ENCODE measurements around the gene SDHB. TPM values are rescaled to one million over a fixed set of nuclear protein-coding genes. Genes with fewer than 3 reads are reported as not detected.

The SDHB gene
- total RNA-seq, 1 donor from 2014 or later: 79.8 TPM

- TF ChIP-seq CTCF (IDR thresholded peaks at IDR 0.05): no peak
- Histone ChIP-seq H3K36me3 (peaks cover 39% of the 10 kb centered on the region), H3K4me3 (no peak overlapping the region), H3K4me1 (peaks cover 28% of the 10 kb centered on the region), H3K27ac (no peak overlapping the region), H3K9me3 (no peaks in the 10 kb centered on the region), H3K27me3 (ENCODE audit: low read depth) (no peaks in the 10 kb centered on the region)
- ATAC-seq (no peak), DNase-seq (no peak)
- intact Hi-C loops (cut with DNase I): no loop called here
These were observed 46.7 kb downstream of the SDHB start for GRCh38 chr1:17007121-17007520.

- Histone ChIP-seq H3K4me1 (peaks cover 15% of the 10 kb centered on the region), H3K27me3 (ENCODE audit: low read depth) (no peaks in the 10 kb centered on the region), H3K27ac (no peak overlapping the region), H3K36me3 (peaks cover 55% of the 10 kb centered on the region), H3K4me3 (no peak overlapping the region), H3K9me3 (no peaks in the 10 kb centered on the region)
- no peak for DNase-seq
- no peak for TF ChIP-seq CTCF (IDR thresholded peaks at IDR 0.05)
- ATAC-seq: no peak
- intact Hi-C loops (cut with DNase I): no loop called here
These were observed 48.5 kb downstream of the SDHB start for GRCh38 chr1:17005365-17005740.

GRCh38 chr1:17004466-17005364, 49.1 kb downstream of the SDHB start:
- Histone ChIP-seq H3K27ac (no peak overlapping the region), H3K9me3 (no peaks in the 10 kb centered on the region), H3K36me3 (peaks cover 61% of the 10 kb centered on the region), H3K4me3 (no peak overlapping the region), H3K4me1 (peaks cover 9% of the 10 kb centered on the region), H3K27me3 (ENCODE audit: low read depth) (no peaks in the 10 kb centered on the region)
- DNase-seq: no peak
- intact Hi-C loops (cut with DNase I): no loop called here
- no peak for TF ChIP-seq CTCF (IDR thresholded peaks at IDR 0.05)
- no peak for ATAC-seq

- intact Hi-C loops (cut with DNase I): no loop called here
- Histone ChIP-seq H3K9me3 (no peaks in the 10 kb centered on the region), H3K4me1 (no peaks in the 10 kb centered on the region), H3K27me3 (ENCODE audit: low read depth) (no peaks in the 10 kb centered on the region), H3K36me3 (peaks cover 80% of the 10 kb centered on the region), H3K4me3 (no peak overlapping the region), H3K27ac (no peak overlapping the region)
- DNase-seq: no peak
- no peak for TF ChIP-seq CTCF (IDR thresholded peaks at IDR 0.05)
- no peak for ATAC-seq
These were observed 51.3 kb downstream of the SDHB start for GRCh38 chr1:17002524-17002902.

- ATAC-seq (no peak), DNase-seq (no peak)
- H3K9me3 ChIP-seq: no peaks in the 10 kb centered on the region
- H3K4me1 ChIP-seq: no peaks in the 10 kb centered on the region
- H3K27ac ChIP-seq: no peak overlapping the region
- intact Hi-C loops (cut with DNase I): no loop called here
- TF ChIP-seq CTCF (IDR thresholded peaks at IDR 0.05): no peak
- peaks cover 85% of the 10 kb centered on the region for H3K36me3 ChIP-seq
- H3K4me3 ChIP-seq: no peak overlapping the region
- no peaks in the 10 kb centered on the region for H3K27me3 ChIP-seq (ENCODE audit: low read depth)
These were observed 51.9 kb downstream of the SDHB start for GRCh38 chr1:17001760-17002523.

Data from lower lobe of right lung (tissue), 2 donors.